ENCODE results near the gene TH.

The TH gene

DNA sequence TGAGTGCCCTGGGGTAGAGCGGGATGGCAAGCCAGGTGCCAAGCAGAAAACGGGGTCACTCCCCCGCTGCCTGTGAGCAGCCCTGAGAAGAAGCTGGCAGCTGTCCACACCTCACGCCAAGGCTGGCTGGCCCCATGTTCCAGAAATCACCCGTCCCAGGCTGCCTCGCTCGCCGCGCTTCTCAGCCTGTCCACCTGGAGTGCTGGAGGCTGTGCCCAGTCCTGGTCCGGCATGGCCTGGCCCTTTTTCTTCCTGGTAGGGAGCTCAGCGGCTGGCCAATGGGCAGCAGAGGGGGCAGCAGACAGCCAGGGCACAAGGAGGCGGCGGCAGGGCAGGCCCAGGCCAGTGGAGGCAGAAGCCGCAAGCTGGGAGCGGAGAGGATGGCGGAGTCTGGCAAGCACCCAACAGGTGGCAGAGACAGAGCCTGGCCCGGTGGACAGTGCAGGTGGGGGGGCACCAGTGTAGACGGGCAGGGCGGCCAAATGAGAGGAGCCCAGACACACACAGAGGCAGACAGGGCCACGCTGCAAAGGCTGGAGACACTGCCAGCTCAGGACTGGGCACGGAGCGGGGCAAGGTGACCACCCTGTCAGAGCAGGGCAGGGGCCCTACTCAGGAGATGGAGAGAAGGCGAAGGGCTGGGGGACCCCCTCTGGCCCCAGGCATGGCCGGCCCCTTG is 37.2 kb upstream of the TH start:
- no peak for DNase-seq (ENCODE audit: low read depth in 2 of 2)

DNA sequence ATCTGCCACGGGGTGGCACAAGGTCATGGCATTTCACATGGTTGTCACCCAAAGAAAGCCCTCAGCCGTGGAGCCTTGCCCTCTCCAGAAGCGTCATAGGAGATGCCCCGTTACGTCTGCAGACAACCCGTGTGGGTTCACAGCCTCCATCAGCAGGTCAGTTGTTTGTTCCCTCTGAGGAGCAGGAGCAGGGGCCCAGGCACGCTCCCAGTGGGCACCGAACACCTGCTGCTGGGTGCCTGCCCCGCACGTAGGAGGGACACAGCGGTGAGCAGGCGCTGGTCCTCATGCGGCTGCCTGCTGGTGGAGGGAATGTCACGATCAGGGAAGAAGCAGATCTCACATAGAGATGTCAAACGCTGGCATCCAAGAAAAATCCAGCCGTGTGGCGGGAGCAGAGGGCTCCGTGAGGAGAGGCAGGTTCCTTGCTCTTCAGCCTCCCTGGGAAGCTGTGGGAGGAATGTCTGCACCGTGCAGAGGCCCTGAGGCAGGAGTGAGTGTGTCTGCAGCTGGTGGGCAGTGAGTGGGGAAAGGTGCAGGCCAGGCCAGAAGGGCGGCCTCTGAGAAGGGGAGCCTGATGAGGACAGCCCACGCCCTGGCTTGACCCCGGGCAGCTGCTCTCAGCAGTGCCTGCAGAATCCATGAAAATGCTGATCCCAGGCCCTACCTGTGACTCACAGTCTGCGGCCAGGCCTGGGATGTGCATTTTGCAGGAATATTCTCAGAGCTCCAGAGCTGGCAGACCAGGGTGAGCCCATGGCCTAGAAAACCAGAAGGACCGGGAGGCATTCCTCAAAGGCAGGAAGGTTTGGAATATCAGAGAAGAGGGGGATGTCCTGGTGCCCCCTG is 36.4 kb upstream of the TH start:
- DNase-seq (ENCODE audit: low read depth in 2 of 2): no peak

DNA sequence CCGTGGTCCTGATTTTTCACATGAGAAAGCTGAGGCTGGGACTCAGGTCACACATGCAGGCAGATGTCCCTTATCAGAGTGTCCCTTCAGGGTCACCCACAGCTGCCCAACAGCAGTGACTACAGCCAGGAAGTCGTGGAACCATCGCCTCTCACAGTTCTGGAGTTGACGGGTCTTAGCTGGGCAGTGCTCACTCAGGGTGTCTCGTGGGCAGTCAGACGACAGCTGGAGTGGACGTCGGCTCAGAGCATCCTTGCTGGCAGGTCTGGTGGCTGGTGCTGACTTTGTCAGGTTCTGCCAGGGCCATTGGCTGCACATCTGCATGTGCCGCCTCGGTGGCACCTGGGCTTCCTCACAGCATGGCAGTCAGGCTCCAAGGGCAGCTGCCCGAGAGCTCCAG is 35.6 kb upstream of the TH start:
- DNase-seq (ENCODE audit: low read depth in 2 of 2): no peak

DNA sequence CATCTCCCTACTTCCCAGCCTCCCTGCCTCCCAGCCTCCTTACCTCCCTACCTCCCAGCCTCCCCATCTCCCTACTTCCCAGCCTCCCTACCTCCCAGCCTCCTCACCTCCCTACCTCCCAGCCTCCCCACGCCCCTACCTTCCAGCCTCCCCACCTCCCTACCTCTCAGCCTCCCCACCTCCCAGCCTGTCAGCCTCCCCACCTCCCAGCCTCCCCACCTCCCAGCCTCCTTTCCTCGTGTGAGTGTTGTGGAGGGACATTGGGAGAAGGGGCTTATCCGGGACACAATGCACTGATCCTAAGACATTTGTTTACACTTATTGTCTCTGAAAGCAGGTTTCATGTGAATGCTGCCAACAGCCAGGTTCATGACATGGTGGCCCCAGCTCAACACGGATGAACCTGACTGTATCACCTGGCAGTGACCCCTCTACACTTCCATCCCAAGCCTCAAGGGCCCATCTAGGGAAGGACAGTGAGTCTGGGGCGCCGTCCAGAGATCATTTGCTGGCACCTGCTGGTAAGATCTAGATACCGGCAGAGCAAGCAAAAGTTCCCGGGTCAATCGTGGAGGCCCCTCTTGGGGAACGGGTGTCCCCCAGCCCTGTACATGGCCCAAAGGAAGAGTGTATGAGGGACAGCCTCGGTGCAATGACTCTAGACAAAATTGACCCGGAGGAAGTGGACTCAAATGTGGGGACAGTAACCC is 34.5 kb upstream of the TH start:
- DNase-seq (ENCODE audit: low read depth in 2 of 2): no peak

DNA sequence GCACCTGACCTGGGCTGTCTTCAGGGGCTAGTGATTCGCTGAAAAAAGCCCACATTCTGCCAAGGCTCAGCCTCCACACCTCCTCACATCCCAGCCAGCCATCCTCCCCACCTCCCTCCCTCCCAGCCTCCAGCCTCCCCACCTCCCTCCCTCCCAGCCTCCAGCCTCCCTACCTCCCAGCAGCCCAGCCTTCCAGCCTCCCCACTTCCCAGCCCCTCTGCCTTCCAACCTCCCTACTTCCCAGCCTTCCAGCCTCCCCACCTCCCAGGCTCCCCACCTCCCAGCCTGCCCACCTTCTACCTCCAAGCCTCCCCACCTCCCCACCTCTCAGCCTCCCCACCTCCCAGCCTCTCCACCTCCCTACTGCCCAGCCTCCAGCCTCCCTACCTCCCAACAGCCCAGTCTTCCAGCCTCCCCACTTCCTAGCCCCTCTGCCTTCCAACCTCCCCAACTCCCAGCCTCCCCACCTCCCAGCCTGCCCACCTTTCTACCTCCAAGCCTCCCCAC is 33.7 kb upstream of the TH start:
- DNase-seq (ENCODE audit: low read depth in 2 of 2): no peak

DNA sequence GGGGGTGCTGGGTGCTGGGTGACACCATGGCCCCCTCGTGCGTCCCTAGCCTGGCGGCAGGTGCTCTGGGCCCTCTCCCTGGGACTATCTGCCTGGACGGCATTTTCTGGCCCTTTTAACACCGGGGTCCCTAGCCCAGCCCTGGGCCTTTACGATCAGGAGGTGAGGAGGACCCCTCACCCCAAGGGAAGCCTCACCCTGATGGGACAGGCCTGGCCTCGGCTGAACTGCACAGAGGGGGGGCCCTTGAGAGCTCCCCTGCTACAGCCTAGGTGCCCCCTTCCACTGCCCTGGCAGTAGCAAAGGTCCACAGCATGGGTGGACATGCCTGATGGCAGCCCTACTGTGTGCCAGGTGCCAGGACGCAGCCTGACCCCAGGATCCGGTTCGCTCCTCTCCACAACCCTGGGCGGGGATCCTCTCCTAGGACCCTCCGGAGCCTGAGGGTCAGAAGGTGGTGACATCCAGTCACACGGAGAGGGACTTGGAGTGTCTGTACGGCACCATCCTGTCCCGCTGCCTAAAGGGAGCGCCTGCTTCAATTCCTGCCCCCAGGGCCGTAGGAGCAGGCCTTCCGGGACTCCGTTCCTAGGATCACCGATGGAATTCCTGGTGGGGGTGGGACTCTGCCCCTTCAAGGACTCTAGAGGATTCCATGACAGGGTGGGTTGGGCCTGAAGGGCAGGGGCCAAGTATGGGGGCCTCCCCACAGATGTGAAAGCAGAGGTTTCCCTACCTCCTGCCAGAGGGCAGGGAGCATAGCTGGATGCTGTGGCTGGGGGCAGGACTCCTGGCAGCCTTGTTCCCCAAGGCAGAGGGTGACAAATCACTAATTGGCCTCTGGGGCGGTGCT is 33.0 kb upstream of the TH start:
- no peak for DNase-seq (ENCODE audit: low read depth in 2 of 2)

DNA sequence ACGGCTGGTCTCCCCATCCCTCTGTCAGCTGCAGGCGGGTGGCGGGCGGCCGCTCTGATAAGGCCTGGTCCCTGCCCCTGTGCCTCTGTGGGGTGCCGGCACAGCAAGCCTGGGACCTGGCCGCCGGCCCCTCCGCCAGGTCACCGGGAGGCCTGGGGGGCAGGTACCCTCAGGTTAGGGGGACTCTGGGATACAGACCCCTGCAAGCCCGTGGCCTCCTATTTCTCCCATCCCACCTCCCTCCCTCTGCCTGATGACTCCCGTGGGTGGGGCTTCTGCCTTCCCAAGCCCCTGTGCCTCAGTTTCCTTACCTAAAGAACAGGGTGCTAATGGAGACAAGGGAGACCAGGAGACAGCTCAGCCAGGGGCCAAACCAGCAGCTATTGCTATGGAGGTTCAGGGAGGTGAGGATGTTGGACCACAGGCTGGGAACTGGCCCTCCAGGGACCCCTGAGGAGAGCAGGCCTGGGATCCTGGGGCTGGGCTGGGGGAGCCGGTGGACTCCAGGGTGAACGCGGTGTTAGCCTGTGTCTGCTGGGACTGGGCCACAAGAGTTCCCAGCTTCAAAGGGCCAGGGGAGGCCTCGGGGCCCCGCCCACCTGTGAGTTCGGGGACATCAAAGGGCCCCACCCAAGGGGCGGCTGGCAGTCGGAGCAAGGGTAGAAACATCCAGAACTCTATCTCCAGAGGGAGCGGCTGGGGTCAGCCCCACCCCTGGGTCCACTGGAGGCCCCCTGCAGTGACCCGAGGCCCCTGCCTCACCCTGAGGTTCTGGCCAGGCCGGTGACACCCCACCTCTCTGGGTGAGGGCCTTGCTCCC is 32.0 kb upstream of the TH start:
- no peak for DNase-seq (ENCODE audit: low read depth in 2 of 2)

DNA sequence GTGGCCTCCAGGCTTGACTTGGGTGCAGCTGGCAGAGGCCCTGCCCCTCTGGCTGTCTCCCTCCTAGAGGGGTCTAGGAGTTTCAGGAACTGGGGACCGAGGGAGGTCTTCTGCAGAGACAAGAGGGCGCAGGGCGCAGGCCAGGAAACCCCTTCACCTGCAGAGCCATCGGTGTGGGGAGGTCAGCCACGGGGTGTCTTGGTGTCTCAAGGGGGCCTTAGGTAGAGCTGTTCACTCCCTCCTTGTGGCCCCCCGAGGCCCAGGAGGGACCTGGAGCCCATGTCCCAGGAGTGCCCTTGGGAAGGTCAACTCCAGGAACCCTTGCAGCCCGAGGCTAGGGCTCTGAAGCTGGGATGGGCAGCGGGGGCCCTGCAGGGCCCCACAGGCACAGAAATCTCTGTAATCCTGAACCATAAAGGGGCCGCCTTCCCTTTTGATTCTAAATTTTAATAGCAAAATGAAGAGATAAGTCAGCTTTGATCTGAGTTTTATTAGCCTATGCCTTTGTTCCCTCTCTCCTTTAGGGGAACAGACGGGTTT is 31.4 kb upstream of the TH start:
- no peak for DNase-seq (ENCODE audit: low read depth in 2 of 2)

DNA sequence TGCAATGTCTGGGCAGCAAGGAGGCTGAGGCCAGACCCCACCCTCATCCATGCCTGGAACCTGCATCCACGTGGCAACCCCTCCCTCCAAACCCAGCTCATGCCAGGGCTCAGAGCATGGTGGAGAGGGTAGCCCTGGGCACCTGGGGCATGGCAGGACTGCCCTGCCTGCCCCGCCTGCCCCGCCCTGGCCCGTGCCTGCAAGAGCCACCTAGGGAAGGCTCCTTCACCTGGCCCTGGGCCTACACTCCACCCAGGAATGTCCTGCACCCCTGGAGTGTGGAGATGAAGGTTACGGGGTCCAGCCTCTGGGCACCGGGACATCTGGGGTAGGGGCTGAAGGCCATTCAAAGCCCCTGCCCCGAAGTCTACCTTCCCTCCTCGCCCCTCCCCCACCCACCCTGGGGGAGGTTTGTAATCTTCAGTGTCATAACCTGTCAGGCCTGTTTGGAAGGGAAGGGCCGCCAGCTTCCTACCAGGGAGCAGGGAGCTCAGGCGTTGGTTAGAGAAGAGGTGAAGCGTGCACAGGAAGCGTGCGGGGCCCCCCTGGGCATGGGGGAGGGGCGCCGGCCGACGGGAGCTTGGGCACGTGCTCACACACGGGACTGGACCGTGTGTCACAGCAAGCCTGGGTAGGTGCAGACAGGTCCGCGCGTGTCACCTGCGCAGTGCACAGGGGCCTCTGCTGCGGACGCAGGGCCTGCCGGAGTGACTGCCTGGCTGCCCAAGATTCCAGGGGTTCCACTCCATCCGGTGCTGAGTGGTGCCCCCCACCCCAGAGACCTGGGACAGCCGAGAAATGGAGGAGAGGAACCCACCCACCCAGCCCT is 30.7 kb upstream of the TH start:
- DNase-seq (ENCODE audit: low read depth in 2 of 2): no peak

DNA sequence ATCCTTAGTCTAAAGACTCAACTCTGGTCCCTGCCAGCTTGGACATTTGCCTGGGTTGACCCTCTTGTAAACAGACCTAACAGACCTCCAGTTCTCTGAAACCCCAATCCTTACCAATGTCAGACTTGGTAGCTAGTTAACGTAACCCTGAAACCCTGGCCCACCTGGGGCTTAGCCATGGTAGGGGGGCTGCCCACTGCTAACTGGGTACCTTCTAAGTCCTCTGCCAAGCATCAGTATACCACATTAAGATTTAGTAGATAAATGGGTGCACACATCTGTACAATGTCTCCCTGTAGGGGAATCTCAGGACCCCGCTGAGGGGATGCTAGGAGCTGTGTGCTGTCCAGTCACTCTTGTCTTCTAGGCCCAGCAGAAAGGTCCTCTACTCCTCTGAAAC is 29.9 kb upstream of the TH start:
- no peak for DNase-seq (ENCODE audit: low read depth in 2 of 2)

DNA sequence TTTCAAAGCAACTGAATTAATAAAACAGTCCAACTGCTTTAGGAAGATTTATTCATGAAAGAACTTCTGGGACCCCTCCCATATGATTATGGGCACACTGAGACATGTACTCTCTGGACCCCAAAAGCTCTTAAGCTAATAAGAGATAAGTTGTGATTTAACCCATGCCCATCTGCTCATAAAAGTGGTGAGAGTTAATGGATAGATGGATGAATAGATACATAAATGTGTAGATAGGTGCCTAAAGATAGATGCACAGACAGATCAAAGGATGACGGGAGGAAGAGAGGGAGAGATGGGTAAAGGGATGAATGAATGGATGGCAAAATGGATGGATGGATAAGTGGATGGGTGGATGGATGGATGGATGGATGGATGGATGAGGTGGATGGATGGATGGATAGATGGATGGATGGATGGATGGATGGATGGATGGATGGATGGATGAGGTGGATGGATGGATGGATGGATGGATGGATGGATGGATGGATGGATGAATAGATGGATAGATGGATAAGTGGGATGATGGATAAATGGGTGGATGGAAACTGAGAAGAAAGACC is 29.4 kb upstream of the TH start:
- DNase-seq (ENCODE audit: low read depth in 2 of 2): no peak

DNA sequence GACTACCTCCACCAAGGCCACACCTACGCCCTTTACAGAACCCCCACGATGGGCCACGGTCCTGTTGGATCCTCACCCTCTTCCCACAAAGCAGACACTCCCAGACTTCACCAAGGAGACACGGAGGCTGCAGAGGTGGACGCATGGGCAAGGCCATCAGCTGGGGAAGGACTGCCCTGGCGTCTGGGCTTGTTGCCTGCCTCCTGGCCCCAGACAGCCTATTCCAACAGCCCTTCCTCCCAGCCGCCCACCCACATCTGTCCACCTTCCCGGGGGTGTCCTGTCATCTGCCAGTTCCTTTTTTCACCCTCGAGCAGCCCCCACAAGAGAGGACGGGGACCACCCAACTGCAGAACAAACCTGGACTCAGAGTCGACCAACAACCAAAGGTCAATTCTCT is 28.9 kb upstream of the TH start:
- no peak for DNase-seq (ENCODE audit: low read depth in 2 of 2)

DNA sequence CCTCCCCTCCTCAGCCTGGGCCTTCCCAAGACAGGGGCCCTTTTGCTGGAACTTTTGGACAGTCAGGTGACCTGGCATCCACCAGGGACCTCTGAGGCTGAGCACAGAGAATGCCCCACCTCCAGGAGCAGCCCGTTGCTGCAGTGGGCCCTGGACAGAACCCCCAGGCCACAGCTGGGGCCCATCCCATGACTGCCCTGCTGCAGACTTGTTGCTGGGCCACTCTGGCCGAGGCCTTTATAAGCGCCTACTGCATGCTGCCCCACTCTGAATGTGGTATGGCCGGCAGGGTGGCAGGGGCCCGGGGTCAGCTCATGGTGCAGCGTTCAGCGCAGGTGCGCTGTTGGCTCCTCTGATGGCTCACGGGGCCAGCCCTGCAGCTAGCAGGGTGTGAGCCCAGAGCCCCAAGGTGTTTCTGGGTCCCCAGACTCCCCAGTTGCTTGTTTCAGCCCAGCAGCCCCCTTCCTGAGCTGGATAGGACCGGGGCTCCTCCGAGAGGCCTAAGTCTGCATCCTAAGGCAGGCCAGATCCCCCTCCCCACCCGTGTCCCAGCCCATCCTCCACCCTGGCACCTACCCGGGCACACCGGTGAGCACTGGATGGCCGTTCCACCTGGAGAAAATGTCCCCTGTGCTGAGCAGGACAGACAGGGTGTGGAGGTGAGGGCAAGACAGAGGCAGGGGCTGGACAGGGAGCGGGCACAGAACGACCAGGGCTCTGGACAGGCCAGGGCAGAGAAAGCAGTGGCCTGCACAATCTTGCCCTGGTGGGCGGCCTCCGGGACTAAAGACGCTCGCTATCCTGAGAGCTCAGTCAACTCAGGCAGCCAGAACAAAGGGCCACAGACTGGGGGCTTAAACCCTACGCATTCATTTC is 28.1 kb upstream of the TH start:
- no peak for DNase-seq (ENCODE audit: low read depth in 2 of 2)

DNA sequence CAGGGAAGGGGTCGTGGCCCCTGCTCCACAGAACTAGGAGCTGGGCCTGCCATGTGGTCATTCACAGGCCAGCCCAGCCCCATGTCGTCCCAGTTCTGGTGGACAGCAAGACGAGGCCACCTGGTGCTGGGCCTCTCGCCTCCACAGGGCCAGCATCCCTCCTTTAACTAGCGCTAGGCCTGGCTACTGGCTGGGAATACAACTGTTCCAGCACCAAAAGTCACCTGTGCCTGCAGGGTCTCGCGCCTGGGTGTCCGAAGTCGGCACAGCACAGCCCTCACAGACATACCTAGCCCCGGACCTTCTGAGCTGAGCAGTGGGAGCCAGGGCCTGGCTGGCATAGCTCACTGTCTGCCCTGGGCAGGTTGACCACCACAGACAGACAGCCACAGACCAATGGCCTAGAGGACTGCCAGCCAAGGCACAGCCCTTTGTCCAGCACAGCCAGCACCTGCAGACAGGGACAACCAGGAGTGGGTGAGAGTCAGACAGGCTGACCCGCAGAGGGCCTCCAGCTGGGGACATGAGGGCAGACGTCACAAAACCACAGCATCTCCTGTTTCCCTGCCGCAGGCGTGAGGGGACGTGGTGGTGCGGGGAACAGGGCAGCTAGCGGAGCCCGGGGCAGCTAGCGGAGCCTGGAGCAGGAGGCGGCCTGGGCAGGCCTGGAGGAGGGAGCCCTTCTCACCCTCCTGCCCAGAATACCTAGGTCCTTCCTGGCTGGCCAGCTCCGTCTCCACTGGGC is 27.2 kb upstream of the TH start:
- no peak for DNase-seq (ENCODE audit: low read depth in 2 of 2)

DNA sequence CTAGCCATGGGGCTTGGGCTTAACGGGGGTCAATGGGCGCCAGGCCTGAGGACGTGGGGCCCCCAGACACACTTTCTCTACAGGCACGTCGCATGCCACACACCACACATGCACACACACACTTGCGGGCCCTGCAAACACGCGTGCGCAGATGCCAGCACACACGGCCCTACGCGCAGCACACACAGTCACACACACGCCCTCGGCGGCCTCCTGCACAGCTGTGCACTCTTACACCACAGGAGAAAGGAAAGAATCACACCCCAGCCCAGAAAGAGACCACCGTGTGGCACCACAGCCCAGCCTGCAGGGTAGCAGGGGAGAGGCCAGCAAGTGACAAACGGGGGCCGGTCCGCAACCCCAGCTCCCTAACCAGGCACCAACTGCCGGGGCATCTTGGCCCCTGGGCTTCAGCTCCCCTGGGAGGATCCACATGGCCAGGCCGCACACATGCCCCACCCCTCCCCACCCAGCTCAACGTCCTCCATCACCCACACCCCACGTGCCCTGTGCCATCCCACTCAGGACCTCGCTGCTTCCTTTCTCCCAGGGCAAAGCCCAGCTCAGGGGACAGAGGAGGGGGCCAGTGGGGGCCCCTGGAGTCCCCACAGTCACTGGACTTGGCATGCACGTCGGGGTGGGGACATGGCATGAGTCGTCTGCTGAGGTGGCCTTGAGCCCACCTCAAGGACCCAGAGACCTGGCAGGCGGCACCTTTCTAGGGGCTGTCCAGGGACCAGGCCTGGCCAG is 26.3 kb upstream of the TH start:
- DNase-seq (ENCODE audit: low read depth in 2 of 2): no peak

DNA sequence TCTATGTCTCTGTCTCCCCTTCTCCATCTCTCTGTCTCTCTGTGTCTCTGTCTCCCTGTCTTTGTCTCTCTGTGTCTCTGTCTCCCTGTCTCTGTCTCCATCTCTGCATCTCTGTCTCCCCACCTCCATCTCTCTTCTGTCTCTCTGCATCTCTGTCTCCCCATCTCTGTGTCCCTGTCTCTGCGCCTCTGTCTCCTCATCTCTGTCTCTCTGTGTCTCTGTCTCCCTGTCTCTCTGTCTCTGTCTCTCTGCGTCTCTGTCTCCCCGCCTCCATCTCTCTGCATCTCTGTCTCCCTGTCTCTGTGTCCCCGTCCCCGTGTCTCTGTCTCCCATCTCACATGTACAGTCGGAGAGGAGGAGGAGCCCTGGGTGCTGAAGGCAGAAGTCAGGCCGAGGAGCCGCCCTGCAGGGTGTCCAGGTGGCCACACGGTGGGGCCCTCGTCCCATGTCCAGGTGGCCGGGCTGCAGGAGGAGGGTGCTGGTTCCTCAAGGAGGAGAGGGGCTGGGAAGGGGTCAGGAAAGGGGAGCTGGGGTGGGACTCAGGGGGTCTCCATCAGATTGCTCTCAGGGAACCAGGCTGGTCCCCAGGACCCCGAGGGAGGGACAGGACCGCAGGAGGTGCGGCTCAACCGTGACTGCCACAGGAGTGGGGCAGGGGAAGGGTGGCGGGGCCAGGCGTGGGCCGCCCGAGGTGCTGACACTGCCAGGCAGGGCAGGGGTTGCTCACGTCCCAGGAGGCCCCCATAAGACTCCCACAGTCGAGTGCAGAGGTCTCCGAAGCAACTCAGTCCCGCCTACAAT is 25.6 kb upstream of the TH start:
- no peak for DNase-seq (ENCODE audit: low read depth in 2 of 2)
